HL-60 (cell line): ENCODE results near the gene CAMTA1.

ENCODE experiments used
- DNase-seq, 2 experiments: peaks; one replicate each; pipeline ENCODE4 v3.0.0-alpha.2; 2010 to 2020; ENCODE audit warnings: low read depth in 1 of 2, low spot score in 1 of 2
- H3K27ac ChIP-seq: fragments of 250-450 bp; sonication (Bioruptor Pico); replicated peaks from 2 replicates; pipeline ENCODE4 v1.5.1; 2020; ENCODE audit warnings: mild to moderate bottlenecking, moderate library complexity
- H3K27me3 ChIP-seq: fragments of 250-450 bp; sonication (Bioruptor Pico); 2 replicates; pipeline ENCODE4 v1.5.1; 2021; ENCODE audit warnings: mild to moderate bottlenecking, moderate library complexity; ENCODE audit not compliant: insufficient read depth, poor library complexity, severe bottlenecking
- H3K4me3 ChIP-seq: replicated peaks from 2 replicates; pipeline ENCODE4 v1.5.1; 2011; ENCODE audit warnings: mild to moderate bottlenecking, control low read depth, low read length; ENCODE audit not compliant: insufficient read depth
- CTCF ChIP-seq: IDR thresholded peaks from one replicate; pipeline ENCODE4 v1.5.1; 2011; ENCODE audit warnings: low read length, control low read depth, inconsistent platforms; ENCODE audit not compliant: insufficient read depth
- GABPA ChIP-seq: IDR thresholded peaks from 2 replicates; pipeline ENCODE4 v1.6.1; 2012; ENCODE audit warnings: low read depth
- POLR2AphosphoS5 ChIP-seq: IDR thresholded peaks from 2 replicates; pipeline ENCODE4 v1.6.1; 2012; ENCODE audit warnings: low read depth
- REST ChIP-seq: IDR thresholded peaks from 2 replicates; pipeline ENCODE4 v1.6.1; 2012; ENCODE audit warnings: low read depth; ENCODE audit not compliant: insufficient replicate concordance
- SPI1 ChIP-seq: IDR thresholded peaks from 2 replicates; pipeline ENCODE4 v1.6.1; 2012; ENCODE audit warnings: low read depth, mild to moderate bottlenecking, borderline replicate concordance

The CAMTA1 gene

DNA sequence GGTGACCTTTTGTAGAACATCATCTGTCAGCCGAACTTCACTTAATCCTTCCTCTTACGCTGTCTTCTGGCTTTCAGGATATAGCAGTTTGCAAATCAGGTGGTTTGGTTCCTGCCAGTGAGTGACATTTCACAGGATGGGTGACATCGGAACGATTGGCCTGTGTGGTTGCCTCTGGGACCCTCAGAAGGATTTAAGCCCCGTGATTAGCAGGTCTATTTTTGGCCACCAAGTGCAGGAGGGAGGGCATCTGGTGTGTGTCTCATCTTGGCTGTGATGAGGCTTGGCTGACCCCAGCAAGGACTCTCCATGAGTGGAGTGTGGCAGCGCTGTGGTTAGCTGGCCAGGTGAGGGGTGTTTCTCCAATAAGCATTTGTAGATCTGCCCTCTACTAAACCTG lies 578.2 kb downstream of the CAMTA1 start:
- Histone ChIP-seq H3K4me3 (no peak overlapping the region), H3K27me3 (no peaks in the 10 kb centered on the region), H3K27ac (no peak overlapping the region)
- TF ChIP-seq POLR2AphosphoS5 = no peak
- no peak for TF ChIP-seq SPI1
- no peak for TF ChIP-seq GABPA
- no peak for TF ChIP-seq CTCF
- no peak for TF ChIP-seq REST
- DNase-seq = no peak

- DNase-seq = no peak
- TF ChIP-seq POLR2AphosphoS5 (no peak), GABPA (no peak), REST (no peak), CTCF (no peak), SPI1 (no peak)
- Histone ChIP-seq H3K27ac (no peak overlapping the region), H3K27me3 (no peaks in the 10 kb centered on the region), H3K4me3 (no peak overlapping the region)
Measured at GRCh38 chr1:7365706-7366105, 580.5 kb downstream of the CAMTA1 start.

- no peak overlapping the region for H3K27ac ChIP-seq
- TF ChIP-seq POLR2AphosphoS5 (no peak), REST (no peak), SPI1 (no peak), GABPA (no peak), CTCF (no peak)
- no peak for DNase-seq
- no peaks in the 10 kb centered on the region for H3K27me3 ChIP-seq
- no peak overlapping the region for H3K4me3 ChIP-seq
Measured at GRCh38 chr1:7366286-7366954, 581.2 kb downstream of the CAMTA1 start.
